OCI-LY7 (cell line): ENCODE measurements around the gene ACAT2. TPM values are rescaled to one million over a fixed set of nuclear protein-coding genes. Genes with fewer than 3 reads are reported as not detected.
"Not testable (repeated sequence)": the region's sequence is repeated elsewhere in the genome, so short reads cannot be mapped to it uniquely, and the experiment has no call there.

Source experiments
- BruUV-seq: library from RNA; stranded (reverse); fragments of 400-500 nt; replicated peaks from 2 replicates; lab custom pipeline; 2021; lab: Mats Ljungman, UMichigan
- CTCF ChIA-PET: fragments of 300-600 bp; sonication (Branson Sonifier 250); formaldehyde crosslinking; loops from one replicate; lab custom pipeline; 2022; ENCODE audit warnings: antibody characterized with exemption; ENCODE audit not compliant: unreplicated experiment; lab: Charles Lee
- POLR2A ChIA-PET: fragments of 300-600 bp; sonication (Branson Sonifier 250); formaldehyde crosslinking; loops from one replicate; lab custom pipeline; 2022; ENCODE audit warnings: antibody characterized with exemption; lab: Charles Lee
- DNase-seq: peaks from one replicate; pipeline ENCODE4 v3.0.0-alpha.2; 2015; ENCODE audit warnings: low spot score
- H2AFZ ChIP-seq: fragments of 200-600 bp; sonication (generic), shearing (Covaris generic); 2 replicates; pipeline ENCODE4 v1.6.1; 2014; ENCODE audit warnings: mild to moderate bottlenecking, antibody characterized with exemption, low read length, moderate library complexity
- H3K27ac ChIP-seq: fragments of 200-600 bp; sonication (generic); 2 replicates; pipeline ENCODE4 v1.5.1; 2014; ENCODE audit warnings: mixed run types, low read depth, mild to moderate bottlenecking, moderate library complexity, low read length, inconsistent platforms; ENCODE audit not compliant: poor library complexity, severe bottlenecking
- H3K36me3 ChIP-seq: fragments of 200-600 bp; sonication (generic); 2 replicates; pipeline ENCODE4 v1.6.1; 2014; ENCODE audit warnings: mild to moderate bottlenecking, antibody characterized with exemption, low read length, moderate library complexity, mixed read lengths; ENCODE audit not compliant: insufficient read depth
- H3K4me1 ChIP-seq: fragments of 200-600 bp; sonication (generic); 2 replicates; pipeline ENCODE4 v1.5.1; 2014; ENCODE audit warnings: mild to moderate bottlenecking, low read length; ENCODE audit not compliant: insufficient read depth, poor library complexity, severe bottlenecking
- H3K4me2 ChIP-seq: fragments of 200-600 bp; sonication (generic); 2 replicates; pipeline ENCODE4 v1.6.1; 2014; ENCODE audit warnings: mild to moderate bottlenecking, low read length
- H3K4me3 ChIP-seq: fragments of 200-600 bp; sonication (generic); 2 replicates; pipeline ENCODE4 v1.5.1; 2014; ENCODE audit warnings: mild to moderate bottlenecking, low read depth, low read length; ENCODE audit not compliant: poor library complexity, severe bottlenecking
- H3K79me2 ChIP-seq: fragments of 200-600 bp; sonication (generic); 2 replicates; pipeline ENCODE4 v1.6.1; 2016; ENCODE audit warnings: low read depth, mild to moderate bottlenecking, low read length, moderate library complexity, mixed read lengths; ENCODE audit not compliant: insufficient read depth
- H3K9me2 ChIP-seq: fragments of 200-600 bp; sonication (generic); 2 replicates; pipeline ENCODE4 v1.6.1; 2016; ENCODE audit warnings: mild to moderate bottlenecking, low read length, mixed read lengths; ENCODE audit not compliant: insufficient read depth
- H3K9me3 ChIP-seq: fragments of 200-600 bp; sonication (generic); 2 replicates; pipeline ENCODE4 v1.6.1; 2014; ENCODE audit warnings: mild to moderate bottlenecking, mixed run types, low read length, mixed read lengths
- H4K20me1 ChIP-seq: fragments of 200-600 bp; sonication (generic); 2 replicates; pipeline ENCODE4 v1.6.1; 2014; ENCODE audit warnings: mild to moderate bottlenecking, antibody characterized with exemption, low read length, moderate library complexity, mixed read lengths; ENCODE audit not compliant: insufficient read depth
- EZH2phosphoT487 ChIP-seq: fragments of 200-600 bp; sonication (generic); IDR thresholded peaks from 2 replicates; pipeline ENCODE4 v1.6.1; 2018; ENCODE audit warnings: low read depth, borderline replicate concordance, mild to moderate bottlenecking, mixed run types, antibody characterized with exemption, low read length, moderate library complexity, mixed read lengths
- intact Hi-C: fragments of 100-400 bp; cut with micrococcal nuclease; formaldehyde crosslinking; loops from one replicate; pipeline ENCODE4 v1.10.0; 2022; ENCODE audit not compliant: unreplicated experiment
- total RNA-seq, 2 experiments: library from RNA; depleted of rRNA in 1 of 2; stranded (reverse); fragments of >200 nt in 1 of 2; shearing (Covaris generic) in 1 of 2; gene quantifications; 2 replicates each; pipeline ENCODE4 v1.2.3, GENCODE V29; 2014 to 2022
- TF ChIP-seq, protein P1 (sequence below): fragments of 200-600 bp; sonication (generic); conservative IDR thresholded peaks from 2 replicates; pipeline ENCODE4 v1.5.1; 2014; ENCODE audit warnings: mild to moderate bottlenecking, antibody characterized with exemption, low read length, moderate library complexity, mixed read lengths

The ACAT2 gene
- total RNA-seq, 2 experiments from 2014 or later = 42.4 to 110 TPM

DNA sequence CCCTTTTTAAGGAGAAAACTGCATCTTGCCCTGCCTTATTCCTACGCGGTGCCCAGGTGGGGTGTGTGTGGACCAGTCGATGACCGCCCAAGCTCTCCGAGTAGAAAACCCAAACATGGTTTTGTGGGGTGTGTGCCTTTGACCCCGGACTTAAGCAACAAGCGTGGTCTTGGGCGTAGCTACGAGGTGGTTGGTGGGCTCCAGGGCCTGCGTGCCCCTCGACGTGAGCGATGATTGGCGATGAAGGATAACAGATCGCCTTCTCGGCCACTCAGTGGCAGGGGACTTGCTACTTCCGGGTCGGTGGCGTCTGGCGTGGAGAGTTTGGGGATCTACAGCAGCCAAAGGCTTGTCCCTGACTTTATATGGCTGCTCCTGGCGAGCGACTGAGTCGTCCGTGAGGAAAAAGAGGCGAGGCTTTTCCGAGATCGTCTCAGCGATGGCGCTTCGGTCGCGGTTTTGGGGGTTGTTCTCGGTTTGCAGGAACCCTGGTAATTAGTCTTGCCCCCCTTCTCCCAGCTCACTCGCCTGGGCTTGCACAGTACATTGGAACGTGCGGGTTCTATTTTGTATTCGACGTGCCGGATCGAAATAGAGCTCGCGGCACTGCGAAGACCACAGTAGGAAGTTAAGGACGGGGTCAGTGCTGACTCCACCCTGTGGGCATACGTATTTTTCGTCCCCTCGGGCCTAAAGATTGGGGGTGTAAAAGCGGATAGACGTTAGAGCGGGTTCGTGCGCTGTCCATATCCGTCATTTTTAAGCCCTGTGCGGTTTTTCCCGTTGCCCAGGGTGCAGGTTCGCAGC is 28.5 kb downstream of the ACAT2 start, which contains the start of gene MRPL18:
Gene MRPL18 (plus strand): TSS at position 319 of the 807 bp plus-strand sequence. CDS start 121 bp downstream, at position 440.
- Histone ChIP-seq H3K27ac (peak within 1 kb of the TSS; percentile 88), H3K9me2 (no peaks in the 10 kb centered on the region), H3K4me3 (peak within 1 kb of the TSS; percentile 99), H3K4me1 (peaks cover 68% of the 10 kb centered on the region), H3K79me2 (peaks cover 84% of the 10 kb centered on the region), H3K9me3 (no peaks in the 10 kb centered on the region), H2AFZ (peak within 1 kb of the TSS; percentile 81; the same call in 1 of the 2 replicates), H4K20me1 (peaks cover 41% of the 10 kb centered on the region), H3K4me2 (peak within 1 kb of the TSS; percentile 98), H3K36me3 (peaks cover 79% of the 10 kb centered on the region)
- CTCF ChIA-PET = interaction anchor here (0.7 to 0.9 kb wide), 2 partner anchors 63 to 99 kb away, joined by 3 to 4 read pairs; partner anchors contain the start of gene WTAP
- intact Hi-C loops = loop anchor here (2.0 to 10.0 kb wide), 2 partner anchors 62 to 174 kb away; partner anchors contain the start of gene IGF2R
- BruUV-seq = no TSS peak
- TF ChIP-seq, protein P1, sequence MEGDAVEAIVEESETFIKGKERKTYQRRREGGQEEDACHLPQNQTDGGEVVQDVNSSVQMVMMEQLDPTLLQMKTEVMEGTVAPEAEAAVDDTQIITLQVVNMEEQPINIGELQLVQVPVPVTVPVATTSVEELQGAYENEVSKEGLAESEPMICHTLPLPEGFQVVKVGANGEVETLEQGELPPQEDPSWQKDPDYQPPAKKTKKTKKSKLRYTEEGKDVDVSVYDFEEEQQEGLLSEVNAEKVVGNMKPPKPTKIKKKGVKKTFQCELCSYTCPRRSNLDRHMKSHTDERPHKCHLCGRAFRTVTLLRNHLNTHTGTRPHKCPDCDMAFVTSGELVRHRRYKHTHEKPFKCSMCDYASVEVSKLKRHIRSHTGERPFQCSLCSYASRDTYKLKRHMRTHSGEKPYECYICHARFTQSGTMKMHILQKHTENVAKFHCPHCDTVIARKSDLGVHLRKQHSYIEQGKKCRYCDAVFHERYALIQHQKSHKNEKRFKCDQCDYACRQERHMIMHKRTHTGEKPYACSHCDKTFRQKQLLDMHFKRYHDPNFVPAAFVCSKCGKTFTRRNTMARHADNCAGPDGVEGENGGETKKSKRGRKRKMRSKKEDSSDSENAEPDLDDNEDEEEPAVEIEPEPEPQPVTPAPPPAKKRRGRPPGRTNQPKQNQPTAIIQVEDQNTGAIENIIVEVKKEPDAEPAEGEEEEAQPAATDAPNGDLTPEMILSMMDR = no peak
- no peak for TF ChIP-seq EZH2phosphoT487
- POLR2A ChIA-PET = interaction anchor here (0.5 to 3.5 kb wide), 30 partner anchors 9 to 573 kb away, joined by 3 to 48 read pairs (median 4); partner anchors contain the start of genes ACAT2 and WTAP
- DNase-seq = peak; percentile 98

DNA sequence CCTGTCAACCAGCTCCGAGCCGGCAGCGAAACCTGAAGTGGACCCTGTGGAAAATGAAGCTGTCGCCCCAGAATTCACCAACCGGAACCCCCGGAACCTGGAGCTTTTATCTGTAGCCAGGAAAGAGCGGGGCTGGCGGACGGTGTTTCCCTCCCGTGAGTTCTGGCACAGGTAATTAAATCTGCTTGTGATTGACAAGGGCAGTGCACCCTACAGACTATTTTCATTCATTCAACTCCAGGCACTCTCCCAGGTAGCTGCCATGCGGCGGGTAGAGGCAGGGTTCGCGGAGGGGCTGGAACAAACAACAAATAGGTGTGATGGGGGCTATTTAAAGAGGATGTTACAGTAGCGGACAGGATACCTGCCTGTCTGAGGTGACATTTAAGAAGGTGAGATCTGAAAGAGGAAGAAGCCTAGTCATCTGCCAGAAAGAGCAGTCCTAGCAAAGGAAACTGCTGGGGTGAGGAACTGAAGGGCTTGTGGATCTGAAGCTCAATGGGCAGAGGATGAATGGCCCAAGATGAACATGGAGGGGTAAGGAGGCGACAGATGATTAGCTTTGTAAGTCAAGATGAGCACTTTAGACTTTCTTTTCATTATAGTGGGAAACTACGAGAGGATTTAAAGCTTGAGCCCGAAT is 29.2 kb downstream of the ACAT2 start:
- peak overlapping the region; percentile 99 for H3K4me3 ChIP-seq
- ChIA-PET POLR2A (interaction anchor here (0.6 to 3.5 kb wide), 16 partner anchors 14 to 177 kb away, joined by 3 to 48 read pairs (median 4); partner anchors contain the start of genes ACAT2 and WTAP), CTCF (interaction anchor here (0.9 kb wide), 1 partner anchor 64 kb away, joined by 4 read pairs; the partner anchor contains the start of gene WTAP)
- H4K20me1 ChIP-seq = peaks cover 34% of the 10 kb centered on the region
- peak overlapping the region; percentile 98 for H3K4me2 ChIP-seq
- BruUV-seq = no TSS peak
- peak; percentile 55 for DNase-seq
- H3K27ac ChIP-seq = peak overlapping the region; percentile 88
- H3K4me1 ChIP-seq = peaks cover 68% of the 10 kb centered on the region
- H3K36me3 ChIP-seq = peaks cover 73% of the 10 kb centered on the region
- intact Hi-C loops = loop anchor here (2.0 to 10.0 kb wide), 2 partner anchors 62 to 174 kb away; partner anchors contain the start of gene IGF2R
- TF ChIP-seq EZH2phosphoT487 = no peak
- TF ChIP-seq, protein P1 = no peak
- H2AFZ ChIP-seq = peak overlapping the region; percentile 28; the same call in 1 of the 2 replicates
- H3K9me3 ChIP-seq = no peaks in the 10 kb centered on the region
- peaks cover 82% of the 10 kb centered on the region for H3K79me2 ChIP-seq
- H3K9me2 ChIP-seq = no peaks in the 10 kb centered on the region

DNA sequence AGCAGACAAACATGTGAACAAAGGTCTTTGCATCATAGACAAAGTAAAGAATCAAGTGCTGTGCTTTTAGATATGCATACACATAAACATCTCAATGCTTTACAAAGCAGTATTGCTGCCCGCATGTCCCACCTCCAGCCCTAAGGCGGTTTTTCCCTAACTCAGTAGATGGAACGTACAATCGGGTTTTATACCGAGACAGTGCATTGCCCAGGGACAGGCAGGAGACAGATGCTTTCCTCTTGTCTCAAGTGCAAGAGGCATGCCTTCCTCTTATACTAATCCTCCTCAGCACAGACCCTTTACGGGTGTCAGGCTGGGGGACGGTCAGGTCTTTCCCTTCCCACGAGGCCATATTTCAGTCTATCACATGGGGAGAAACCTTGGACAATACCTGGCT is 33.1 kb downstream of the ACAT2 start:
- CTCF ChIA-PET = not testable (repeated sequence)
- intact Hi-C loops = loop anchor here (10.0 kb wide), 1 partner anchor 170 kb away; the partner anchor contains the start of gene IGF2R
- H3K36me3 ChIP-seq = peaks cover 80% of the 10 kb centered on the region

More for the DNA sequence above, 33.1 kb downstream of the ACAT2 start:
- not testable (repeated sequence) for H3K4me3 ChIP-seq, H3K9me2 ChIP-seq, DNase-seq, H3K9me3 ChIP-seq, H3K4me2 ChIP-seq, H4K20me1 ChIP-seq, H2AFZ ChIP-seq, BruUV-seq
- H3K27ac ChIP-seq = peak overlapping the region; percentile 42
- POLR2A ChIA-PET = interaction anchor here (1.0 kb wide), 1 partner anchor 13 kb away, joined by 4 read pairs; no protein-coding TSS in a partner anchor
- peaks cover 64% of the 10 kb centered on the region for H3K4me1 ChIP-seq
- H3K79me2 ChIP-seq = peaks cover 61% of the 10 kb centered on the region
